ENCODE measurements around the gene EML2. TPM values are rescaled to one million over a fixed set of nuclear protein-coding genes. Genes with fewer than 3 reads are reported as not detected.

EML2 gene
- total RNA-seq, 4 donors from 2014 or later: 3.0 to 6.7 (median 4.8) TPM

DNA sequence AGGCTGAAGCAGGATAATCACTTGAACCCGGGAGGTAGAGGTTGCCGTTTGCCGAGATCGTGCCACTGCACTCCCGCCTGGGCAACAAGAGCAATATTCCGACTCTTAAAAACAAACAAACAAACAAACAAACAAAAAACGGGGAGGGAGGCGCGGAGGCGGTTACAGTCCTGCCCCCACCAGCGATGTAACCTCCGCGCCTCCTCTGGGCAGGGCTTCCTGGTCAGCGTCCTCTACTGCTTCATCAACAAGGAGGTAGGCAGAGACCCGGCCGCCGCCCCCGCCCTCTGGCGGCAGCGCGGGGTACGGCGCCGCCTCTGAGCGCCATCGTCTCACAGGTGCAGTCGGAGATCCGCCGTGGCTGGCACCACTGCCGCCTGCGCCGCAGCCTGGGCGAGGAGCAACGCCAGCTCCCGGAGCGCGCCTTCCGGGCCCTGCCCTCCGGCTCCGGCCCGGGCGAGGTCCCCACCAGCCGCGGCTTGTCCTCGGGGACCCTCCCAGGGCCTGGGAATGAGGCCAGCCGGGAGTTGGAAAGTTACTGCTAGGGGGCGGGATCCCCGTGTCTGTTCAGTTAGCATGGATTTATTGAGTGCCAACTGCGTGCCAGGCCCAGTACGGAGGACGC is 42.3 kb upstream of the EML2 start:
- DNase-seq: peak; percentile 57 to 87
- H3K27ac ChIP-seq: peak overlapping the region; percentile 65 to 82 (median 74)
- H3K9me3 ChIP-seq: no peaks in the 10 kb centered on the region
- peaks cover 0 to 19% of the 10 kb centered on the region in 2 donors for H3K36me3 ChIP-seq
- H3K27me3 ChIP-seq: peaks cover 25 to 29% (median 27%) of the 10 kb centered on the region in 3 donors
- TF ChIP-seq POLR2A (IDR thresholded peaks at IDR 0.05): no peak
- TF ChIP-seq, protein P1, sequence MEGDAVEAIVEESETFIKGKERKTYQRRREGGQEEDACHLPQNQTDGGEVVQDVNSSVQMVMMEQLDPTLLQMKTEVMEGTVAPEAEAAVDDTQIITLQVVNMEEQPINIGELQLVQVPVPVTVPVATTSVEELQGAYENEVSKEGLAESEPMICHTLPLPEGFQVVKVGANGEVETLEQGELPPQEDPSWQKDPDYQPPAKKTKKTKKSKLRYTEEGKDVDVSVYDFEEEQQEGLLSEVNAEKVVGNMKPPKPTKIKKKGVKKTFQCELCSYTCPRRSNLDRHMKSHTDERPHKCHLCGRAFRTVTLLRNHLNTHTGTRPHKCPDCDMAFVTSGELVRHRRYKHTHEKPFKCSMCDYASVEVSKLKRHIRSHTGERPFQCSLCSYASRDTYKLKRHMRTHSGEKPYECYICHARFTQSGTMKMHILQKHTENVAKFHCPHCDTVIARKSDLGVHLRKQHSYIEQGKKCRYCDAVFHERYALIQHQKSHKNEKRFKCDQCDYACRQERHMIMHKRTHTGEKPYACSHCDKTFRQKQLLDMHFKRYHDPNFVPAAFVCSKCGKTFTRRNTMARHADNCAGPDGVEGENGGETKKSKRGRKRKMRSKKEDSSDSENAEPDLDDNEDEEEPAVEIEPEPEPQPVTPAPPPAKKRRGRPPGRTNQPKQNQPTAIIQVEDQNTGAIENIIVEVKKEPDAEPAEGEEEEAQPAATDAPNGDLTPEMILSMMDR (IDR thresholded peaks at IDR 0.05 in 4 of 5, conservative IDR thresholded peaks at IDR 0.05 in 1 of 5): peak; percentile 94 to 99 (median 96)
- in situ Hi-C loops (cut with MboI; ENCODE audit: low sequenced_read_pairs in 4 of 4) (no loop called here), intact Hi-C loops (cut with DNase I; ENCODE audit: low total_unique reads) (loop anchor here (1.0 to 2.0 kb wide), 2 partner anchors 10 to 159 kb away; partner anchors contain the start of gene SNRPD2)
- peak; percentile 97 to 99 for ATAC-seq
- H3K4me3 ChIP-seq: peak overlapping the region; percentile 50 to 62 (median 54)
- peaks cover 4 to 16% of the 10 kb centered on the region in 2 donors for H3K4me1 ChIP-seq

DNA sequence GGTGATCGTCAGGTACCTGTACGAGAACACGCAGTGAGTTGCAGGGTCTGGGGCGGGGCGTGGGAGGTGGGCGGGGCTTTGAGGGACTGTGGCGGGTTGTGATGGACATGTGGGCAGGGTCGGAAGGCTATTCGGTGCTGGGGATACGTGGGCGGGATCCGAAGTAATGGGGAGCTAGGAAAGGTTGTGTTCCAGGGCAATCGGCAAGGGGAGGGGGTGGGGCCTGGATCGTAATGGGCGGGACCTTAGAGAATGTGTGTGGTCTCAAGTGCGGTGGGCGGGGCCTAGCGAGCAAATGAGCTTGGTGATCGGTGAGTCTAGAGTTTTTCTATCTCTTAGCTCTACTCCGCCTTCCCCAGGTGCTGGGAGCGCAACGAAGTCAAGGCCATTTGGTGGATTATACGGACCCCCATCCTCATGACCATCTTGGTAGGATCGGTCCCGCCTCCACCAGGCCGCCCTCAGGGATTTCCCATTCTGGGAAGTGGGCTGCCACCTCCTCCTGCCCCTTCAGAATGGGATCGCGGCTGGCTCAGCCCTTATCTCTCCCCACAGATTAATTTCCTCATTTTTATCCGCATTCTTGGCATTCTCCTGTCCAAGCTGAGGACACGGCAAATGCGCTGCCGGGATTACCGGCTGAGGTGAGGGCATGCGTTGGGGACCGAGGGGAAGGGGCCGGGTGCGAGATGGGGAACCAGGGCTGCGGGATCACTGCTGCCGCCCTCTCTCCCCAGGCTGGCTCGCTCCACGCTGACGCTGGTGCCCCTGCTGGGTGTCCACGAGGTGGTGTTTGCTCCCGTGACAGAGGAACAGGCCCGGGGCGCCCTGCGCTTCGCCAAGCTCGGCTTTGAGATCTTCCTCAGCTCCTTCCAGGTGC is 38.4 kb upstream of the EML2 start:
- ATAC-seq (no peak), DNase-seq (no peak)
- no peaks in the 10 kb centered on the region for H3K9me3 ChIP-seq
- no peak overlapping the region for H3K27ac ChIP-seq
- peak overlapping the region in 3 of 4 donors; percentile 19 to 40 (median 38) for H3K4me3 ChIP-seq
- TF ChIP-seq POLR2A (IDR thresholded peaks at IDR 0.05): no peak
- TF ChIP-seq, protein P1 (IDR thresholded peaks at IDR 0.05 in 4 of 5, conservative IDR thresholded peaks at IDR 0.05 in 1 of 5): no peak
- peaks cover 34 to 45% (median 39%) of the 10 kb centered on the region in 3 donors for H3K27me3 ChIP-seq
- in situ Hi-C loops (cut with MboI; ENCODE audit: low sequenced_read_pairs in 4 of 4) (no loop called here), intact Hi-C loops (cut with DNase I; ENCODE audit: low total_unique reads) (no loop called here)
- peaks cover 4 to 16% of the 10 kb centered on the region in 2 donors for H3K4me1 ChIP-seq
- no peaks in the 10 kb centered on the region for H3K36me3 ChIP-seq

DNA sequence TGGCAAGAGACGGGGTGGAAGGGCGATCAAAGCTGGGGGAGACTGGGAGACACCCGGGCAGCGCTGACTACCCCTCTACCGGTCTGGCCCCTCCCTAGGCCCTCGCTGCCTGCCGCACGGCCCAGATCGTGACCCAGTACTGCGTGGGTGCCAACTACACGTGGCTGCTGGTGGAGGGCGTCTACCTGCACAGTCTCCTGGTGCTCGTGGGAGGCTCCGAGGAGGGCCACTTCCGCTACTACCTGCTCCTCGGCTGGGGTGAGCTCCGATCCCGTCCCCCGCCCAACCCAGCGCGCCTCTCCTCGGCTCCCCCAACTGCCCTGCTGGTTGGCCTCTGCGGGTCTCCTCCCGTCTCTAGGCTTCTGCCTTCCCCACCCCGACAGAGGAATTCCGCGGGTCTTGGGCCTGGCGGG is 37.7 kb upstream of the EML2 start:
- in situ Hi-C loops (cut with MboI; ENCODE audit: low sequenced_read_pairs in 4 of 4): no loop called here
- ATAC-seq: no peak
- intact Hi-C loops (cut with DNase I; ENCODE audit: low total_unique reads): no loop called here
- H3K27ac ChIP-seq: no peak overlapping the region
- H3K4me1 ChIP-seq: peaks cover 4 to 15% of the 10 kb centered on the region in 2 donors
- TF ChIP-seq, protein P1 (IDR thresholded peaks at IDR 0.05 in 4 of 5, conservative IDR thresholded peaks at IDR 0.05 in 1 of 5): no peak
- TF ChIP-seq POLR2A (IDR thresholded peaks at IDR 0.05): no peak
- DNase-seq: no peak
- H3K36me3 ChIP-seq: no peaks in the 10 kb centered on the region
- peaks cover 34 to 51% (median 43%) of the 10 kb centered on the region in 3 donors for H3K27me3 ChIP-seq
- peak overlapping the region in 2 of 4 donors; percentile 38 to 40 for H3K4me3 ChIP-seq
- no peaks in the 10 kb centered on the region for H3K9me3 ChIP-seq

DNA sequence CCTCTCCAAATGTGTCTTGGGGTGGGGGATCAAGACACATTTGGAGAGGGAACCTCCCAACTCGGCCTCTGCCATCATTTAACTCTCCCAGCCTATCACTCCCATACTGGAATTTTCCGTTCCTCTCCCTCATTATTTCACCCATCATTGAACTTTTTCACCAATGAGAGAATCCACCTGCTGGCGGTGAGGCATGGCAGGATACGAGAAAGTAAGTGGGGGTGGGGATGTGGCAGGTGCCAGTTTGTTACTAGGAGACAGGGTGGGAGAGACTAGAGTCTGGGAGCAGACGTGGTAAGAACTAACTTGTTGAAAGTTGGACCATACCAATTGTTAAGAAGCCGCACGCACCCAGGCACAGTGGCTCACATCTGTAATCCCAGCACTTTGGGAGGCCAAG is 35.7 kb upstream of the EML2 start:
- DNase-seq: no peak
- H3K27me3 ChIP-seq: peaks cover 52 to 70% (median 62%) of the 10 kb centered on the region in 3 donors
- in situ Hi-C loops (cut with MboI; ENCODE audit: low sequenced_read_pairs in 4 of 4): loop anchor here in 1 of 4 donors (25.0 kb wide), 1 partner anchor 138 kb away; no protein-coding TSS in a partner anchor

More for the DNA sequence above, 35.7 kb upstream of the EML2 start:
- H3K4me1 ChIP-seq: peaks cover 0 to 7% of the 10 kb centered on the region in 2 donors
- H3K9me3 ChIP-seq: no peaks in the 10 kb centered on the region
- ATAC-seq: no peak
- H3K4me3 ChIP-seq: no peak overlapping the region
- TF ChIP-seq, protein P1 (IDR thresholded peaks at IDR 0.05 in 4 of 5, conservative IDR thresholded peaks at IDR 0.05 in 1 of 5): no peak
- H3K27ac ChIP-seq: no peak overlapping the region
- intact Hi-C loops (cut with DNase I; ENCODE audit: low total_unique reads): no loop called here
- H3K36me3 ChIP-seq: no peaks in the 10 kb centered on the region
